ENCODE data around the gene IL2RA. TPM values are rescaled to one million over a fixed set of nuclear protein-coding genes. Genes with fewer than 3 reads are reported as not detected.
"Not testable (repeated sequence)": the region's sequence is repeated elsewhere in the genome, so short reads cannot be mapped to it uniquely, and the experiment has no call there.

Gene IL2RA
- total RNA-seq, 1 donor from 2014 or later = 1.1 TPM

DNA sequence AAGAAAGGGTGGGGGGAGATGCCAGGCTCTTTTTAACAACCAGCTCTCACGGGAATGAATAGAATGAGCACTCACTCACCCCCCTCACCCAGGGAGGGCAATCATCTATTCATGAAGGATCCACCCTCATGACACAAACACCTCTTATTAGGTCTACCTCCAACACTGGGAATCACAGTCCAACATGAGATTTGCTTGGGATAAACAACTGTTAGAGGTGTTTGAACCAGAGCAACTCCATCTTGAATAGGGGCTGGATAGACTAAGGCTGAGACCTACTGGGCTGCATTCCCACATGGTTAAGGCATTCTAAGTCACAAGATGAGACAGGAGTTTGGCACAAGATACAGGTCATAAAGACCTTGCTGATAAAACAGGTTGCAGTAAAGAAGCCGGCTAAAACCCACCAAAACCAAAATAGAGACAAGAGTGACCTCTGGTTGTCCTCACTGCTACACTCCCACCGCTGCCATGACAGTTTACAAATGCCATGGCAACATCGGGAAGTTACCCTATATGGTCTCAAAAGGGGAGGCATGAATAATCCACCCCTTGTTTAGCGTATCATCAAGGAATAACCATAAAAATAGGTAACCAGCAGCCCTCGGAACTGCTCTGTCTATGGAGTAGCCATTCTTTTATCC lies 56.9 kb downstream of the IL2RA start:
- DNase-seq (ENCODE audit: low spot score); ATAC-seq; intact Hi-C loops (cut with DNase I): not testable (repeated sequence)

DNA sequence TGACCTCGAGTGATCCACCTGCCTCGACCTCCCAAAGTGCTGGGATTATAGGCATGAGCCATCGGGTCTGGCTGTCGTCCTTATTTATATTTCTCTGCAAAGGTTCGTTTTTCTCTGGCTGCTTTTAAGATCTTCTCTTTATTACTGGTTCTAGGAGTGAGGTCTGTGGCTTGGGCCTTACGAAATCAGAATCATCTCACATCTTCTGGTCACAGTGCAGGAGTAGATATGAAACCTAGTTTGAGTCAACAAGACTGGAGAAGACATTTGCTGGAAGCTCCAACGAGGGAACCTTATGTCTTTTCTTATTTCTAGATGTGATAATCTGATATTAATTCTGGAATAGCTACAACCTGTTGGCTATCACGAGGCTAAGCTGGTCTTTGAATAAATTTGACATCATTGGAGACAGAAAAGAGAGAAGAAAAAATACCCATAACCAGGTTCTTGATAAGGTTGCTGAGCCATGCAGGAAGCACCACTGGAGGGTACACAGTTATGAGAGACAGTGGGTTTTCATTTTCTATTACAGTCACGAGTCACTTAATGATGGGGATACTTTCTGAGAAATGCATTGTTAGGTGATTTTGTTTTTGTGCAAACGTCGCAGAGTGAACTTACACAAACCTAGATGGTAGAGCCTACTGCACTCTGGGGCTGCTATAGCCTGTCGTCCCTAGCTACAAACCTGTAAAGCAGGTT lies 59.2 kb downstream of the IL2RA start:
- ATAC-seq = no peak
- DNase-seq (ENCODE audit: low spot score) = no peak
- intact Hi-C loops (cut with DNase I) = no loop called here

DNA sequence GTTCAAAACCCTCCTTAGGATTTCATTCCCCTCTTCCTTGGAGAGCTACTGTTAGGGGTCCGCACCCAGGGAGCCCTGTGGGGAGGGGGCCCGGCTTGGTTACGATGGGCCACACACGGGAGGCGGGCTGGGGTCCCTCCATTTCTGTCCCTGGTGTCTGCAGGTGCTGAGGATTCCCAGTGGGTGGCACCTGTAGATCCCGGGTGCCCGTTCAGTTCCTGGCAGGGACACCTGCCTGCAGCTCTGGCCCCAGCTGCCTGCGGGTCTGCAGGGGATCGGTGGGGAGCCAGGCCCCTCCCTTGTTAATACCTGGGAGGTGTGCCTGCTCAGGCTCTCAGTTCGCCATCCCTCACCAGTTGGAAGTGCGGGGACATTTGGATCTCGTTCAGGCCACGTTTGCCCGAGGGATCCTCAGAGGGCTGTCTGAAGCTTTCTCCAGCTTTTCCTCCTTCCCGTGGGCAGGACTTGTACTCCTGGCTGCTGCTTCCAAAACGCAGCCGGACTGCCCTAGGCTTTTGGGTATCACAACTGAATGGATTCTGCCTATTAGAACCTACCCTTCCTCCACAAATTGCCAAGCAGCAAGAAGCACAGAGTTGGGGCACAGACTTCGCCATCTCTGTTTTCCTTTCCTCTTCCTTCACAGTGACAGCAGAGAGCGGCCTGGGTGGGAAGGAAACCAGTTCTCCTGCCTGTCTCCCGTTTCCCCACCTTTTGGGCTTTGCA lies 62.6 kb downstream of the IL2RA start:
- ATAC-seq = no peak
- intact Hi-C loops (cut with DNase I) = no loop called here
- no peak for DNase-seq (ENCODE audit: low spot score)

DNA sequence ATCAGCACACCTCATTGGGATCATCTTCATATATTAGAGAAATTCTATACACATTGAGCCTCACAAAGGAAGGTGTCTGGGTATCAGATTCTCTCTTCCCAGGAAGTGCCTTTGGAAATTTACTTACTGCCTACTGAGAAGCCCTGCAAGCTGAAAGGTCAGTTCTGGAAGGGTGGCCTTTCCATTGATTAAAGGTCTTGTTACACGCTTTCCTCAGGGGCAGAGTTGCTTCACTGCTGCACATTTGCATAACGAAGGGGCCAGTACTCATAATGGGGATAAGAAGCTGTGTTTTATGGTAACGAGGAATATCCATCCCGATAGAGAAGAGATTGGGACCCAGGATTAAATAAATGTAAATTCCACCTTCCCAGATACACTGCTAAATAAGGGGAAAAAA lies 65.5 kb downstream of the IL2RA start:
- intact Hi-C loops (cut with DNase I) = no loop called here
- DNase-seq (ENCODE audit: low spot score) = no peak
- ATAC-seq = no peak

DNA sequence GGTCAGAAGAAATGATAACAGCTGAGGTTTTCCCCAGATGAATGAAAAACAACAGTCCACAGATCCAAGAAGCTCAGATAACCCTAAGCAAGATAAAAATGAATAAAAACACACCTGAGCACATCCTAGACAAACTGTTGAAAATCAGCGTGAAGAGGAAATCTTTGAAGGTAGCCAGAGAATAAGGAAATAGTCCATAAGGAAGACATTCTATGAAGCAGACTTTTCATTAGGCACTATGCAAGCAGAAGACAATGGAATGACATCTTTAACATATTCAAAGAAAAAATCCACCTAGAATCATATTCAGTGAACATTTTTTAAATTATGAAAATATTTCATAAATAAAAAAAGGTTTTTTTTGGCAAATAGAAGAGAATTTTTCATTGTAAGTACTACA lies 69.8 kb downstream of the IL2RA start:
- intact Hi-C loops (cut with DNase I) = no loop called here
- DNase-seq (ENCODE audit: low spot score) (no peak), ATAC-seq (no peak)

DNA sequence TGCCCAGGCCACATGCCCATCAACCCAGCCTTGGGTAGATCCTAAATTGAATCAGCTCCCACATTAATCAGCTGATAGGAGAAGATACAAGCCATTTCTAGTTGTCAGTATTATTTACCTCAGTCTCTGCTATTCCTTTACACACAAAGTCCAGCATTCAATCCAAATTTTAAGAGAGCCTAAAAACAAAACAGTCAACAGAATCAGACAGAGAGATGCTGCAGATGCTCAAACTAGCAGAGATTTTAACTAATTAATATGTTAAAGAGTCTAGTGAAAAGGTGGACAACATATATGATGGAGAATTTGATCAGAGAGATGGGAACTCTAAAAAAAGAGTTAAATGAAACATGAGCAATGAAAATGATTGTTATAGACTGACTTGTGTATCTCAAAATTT lies 70.5 kb downstream of the IL2RA start:
- DNase-seq (ENCODE audit: low spot score) (no peak), ATAC-seq (no peak)
- intact Hi-C loops (cut with DNase I) = no loop called here

DNA sequence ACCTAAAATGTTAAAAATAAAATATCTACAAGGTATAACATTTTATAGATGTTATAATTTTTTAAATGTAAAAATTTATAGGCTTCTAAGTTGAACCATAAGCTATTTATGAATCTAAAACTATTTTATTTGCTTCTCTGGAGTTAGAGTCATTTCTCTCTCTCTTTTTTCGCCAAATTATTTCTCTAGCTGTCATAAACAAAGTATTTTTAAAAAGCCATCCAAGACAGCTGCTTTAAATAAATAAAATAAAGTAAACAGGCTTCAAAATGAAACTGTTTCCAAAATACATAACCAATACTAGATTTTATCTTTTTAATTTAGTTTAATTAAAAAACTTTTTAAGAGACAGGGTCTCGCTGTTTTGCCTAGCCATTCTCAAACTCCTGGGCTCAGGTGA lies 72.4 kb downstream of the IL2RA start:
- DNase-seq (ENCODE audit: low spot score) = no peak
- no peak for ATAC-seq
- intact Hi-C loops (cut with DNase I) = no loop called here

DNA sequence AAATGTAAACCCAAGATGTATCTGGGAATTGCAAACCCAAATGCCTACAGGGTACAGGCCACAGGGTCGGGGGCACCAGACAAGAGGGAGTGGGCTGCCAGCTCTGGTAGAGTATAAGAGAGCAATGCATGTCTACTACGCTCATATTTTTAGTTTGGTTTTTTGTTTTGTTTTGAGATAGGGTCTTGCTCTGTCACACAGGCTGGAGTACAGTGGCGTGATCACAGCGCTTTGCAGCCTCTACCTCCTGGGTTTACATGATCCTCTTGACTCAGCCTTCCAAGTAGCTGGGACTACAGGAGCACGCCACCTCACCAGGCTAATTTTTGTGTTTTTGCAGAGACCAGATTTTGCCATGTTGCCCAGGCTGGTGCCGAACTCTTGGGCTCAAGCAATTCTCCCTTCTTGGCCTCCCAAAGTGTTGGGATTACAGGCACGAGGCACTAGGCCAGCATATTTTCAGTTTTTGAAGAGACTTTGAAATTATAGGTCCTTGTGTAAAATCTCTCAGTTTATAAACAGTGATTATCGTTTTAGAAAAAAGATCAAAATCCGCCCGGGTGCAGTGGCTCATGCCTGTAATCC lies 73.7 kb downstream of the IL2RA start:
- DNase-seq (ENCODE audit: low spot score) (no peak), ATAC-seq (no peak)
- intact Hi-C loops (cut with DNase I) = no loop called here

DNA sequence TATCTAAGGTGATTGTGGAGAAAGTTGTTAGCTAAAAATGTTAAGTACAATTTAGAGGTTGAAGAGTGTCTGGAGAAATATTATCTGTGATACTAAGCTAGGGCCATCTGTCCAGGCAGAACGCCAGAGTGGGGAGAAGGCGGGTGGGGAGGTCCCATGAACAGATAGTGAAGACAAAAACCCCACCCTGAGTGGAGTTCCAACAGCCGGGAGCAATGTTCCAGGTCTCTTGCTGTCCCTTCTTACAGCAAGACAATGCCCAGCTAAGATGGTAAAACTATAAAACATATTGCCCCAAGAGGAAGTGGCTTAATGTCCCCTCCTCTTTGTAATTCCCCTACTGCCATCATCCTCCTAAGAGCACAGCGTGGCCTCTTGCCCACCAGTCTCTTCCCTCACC lies 74.4 kb downstream of the IL2RA start:
- no peak for ATAC-seq
- intact Hi-C loops (cut with DNase I) = no loop called here
- no peak for DNase-seq (ENCODE audit: low spot score)

DNA sequence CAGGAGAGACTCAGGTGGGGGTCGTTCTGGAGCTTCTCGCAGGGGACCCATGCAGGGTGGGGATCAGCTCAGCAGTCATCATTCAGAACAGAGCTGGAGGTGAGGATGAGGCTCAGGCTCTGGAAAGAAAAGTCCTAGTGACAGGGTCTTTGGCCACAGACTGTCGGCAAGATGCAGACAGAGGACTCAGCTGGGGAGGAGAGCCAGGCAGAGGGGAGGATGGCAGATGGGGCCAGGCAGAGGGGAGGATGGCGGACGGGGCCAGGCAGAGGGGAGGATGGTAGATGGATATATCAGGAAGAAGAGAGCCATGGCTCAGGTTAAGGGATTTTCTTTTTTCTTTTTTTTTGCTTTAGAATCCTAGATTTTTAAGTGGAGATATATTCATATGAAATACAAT lies 77.1 kb downstream of the IL2RA start:
- intact Hi-C loops (cut with DNase I) = no loop called here
- no peak for DNase-seq (ENCODE audit: low spot score)
- no peak for ATAC-seq

DNA sequence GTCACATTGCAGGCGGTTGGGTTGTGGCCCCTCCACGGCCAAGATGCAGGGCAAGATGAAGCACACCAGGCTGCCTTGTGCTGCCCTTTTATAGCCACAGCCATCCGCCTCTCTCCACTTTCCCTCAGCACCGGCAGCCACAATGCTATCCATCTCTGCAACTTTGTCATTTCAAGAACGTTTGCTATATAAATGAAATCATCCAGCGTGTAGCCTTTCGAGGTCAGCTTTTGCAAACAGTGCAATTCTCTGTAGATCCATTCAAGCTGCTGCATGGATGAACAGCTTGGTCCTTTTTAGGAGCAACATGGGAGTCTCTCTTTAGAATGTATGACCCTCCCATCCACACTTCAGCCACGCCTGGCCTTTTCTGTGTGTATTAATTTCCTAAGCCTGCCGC lies 78.4 kb downstream of the IL2RA start:
- intact Hi-C loops (cut with DNase I) = no loop called here
- ATAC-seq (no peak), DNase-seq (ENCODE audit: low spot score) (no peak)

DNA sequence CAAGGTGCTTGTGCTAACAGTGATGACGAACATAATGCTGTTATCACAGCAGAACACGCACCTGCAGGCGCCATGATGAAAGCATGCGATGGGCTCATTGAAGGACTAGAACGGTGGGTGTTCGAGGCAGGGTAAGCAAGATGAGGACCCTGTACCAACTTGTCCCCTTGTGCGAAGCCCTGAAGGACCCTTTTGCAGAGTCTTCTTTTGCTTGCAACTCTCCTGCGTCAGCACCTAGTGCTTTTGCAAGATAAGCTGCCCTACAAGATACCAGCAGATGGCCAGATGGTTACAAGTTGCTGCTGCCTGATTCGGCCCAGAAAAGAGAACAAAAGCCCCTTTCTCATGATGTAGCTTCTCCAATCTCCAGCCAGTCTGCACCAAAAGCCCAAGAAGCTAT lies 80.6 kb downstream of the IL2RA start:
- ATAC-seq = no peak
- no peak for DNase-seq (ENCODE audit: low spot score)
- intact Hi-C loops (cut with DNase I) = no loop called here

DNA sequence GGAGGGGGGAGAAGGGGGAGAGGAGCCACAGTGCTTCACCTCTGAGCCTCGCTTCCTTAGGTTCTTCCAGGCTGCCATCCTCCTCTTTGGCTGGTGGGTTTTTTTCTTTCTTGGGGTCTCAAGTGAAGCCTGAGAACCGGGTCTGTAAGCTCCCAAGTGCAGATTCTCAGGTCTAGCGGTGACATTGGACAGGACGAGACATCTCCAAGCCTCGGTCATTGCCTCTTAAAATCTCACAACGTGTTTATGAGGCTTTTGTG lies 84.0 kb downstream of the IL2RA start:
- intact Hi-C loops (cut with DNase I) = no loop called here
- DNase-seq (ENCODE audit: low spot score) (no peak), ATAC-seq (no peak)

DNA sequence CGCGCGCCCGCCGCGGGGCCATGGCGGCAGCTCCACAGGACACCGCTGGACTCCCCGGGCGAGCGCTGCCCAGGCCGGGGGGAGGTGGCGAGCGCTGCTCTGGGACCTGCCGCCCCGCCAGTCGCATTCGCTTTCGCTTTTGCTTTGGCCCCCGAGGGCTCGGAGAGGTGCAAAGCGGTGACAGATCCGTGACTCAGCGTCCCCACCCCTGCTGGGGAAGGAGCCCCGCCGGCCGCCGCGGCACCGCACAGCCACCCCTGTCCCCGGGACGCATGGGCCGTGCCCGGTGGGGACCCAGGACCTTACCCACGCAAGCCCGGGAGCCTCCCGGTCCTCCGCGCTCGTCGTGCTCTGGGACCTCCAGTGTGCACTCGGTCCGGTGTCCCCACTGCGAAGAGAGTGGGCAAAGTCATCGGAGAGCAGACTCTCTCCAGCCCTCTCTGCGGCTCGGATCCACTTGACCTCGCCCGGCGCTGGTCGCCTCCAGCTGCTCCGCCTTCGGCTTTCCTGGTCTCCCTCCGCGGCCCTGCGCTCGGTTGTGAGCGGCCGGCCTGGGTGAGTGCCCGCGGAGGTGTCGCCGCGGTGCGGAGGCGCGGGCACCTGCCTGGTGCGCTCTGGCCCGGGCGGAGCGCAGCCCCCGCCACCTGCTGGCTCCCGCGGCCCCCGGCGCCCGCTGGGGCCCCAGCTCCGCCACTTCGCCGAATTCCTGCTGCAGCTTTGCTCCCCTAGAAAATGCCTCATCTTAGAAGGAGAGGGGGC lies 84.5 kb downstream of the IL2RA start, which contains the start of gene IL15RA:
Gene IL15RA (minus strand): TSS at position 73 of the 759 bp plus-strand sequence. CDS start 51 bp downstream, at position 22.
- DNase-seq (ENCODE audit: low spot score) (peak; percentile 78), ATAC-seq (peak; percentile 61)
- intact Hi-C loops (cut with DNase I) = no loop called here

DNA sequence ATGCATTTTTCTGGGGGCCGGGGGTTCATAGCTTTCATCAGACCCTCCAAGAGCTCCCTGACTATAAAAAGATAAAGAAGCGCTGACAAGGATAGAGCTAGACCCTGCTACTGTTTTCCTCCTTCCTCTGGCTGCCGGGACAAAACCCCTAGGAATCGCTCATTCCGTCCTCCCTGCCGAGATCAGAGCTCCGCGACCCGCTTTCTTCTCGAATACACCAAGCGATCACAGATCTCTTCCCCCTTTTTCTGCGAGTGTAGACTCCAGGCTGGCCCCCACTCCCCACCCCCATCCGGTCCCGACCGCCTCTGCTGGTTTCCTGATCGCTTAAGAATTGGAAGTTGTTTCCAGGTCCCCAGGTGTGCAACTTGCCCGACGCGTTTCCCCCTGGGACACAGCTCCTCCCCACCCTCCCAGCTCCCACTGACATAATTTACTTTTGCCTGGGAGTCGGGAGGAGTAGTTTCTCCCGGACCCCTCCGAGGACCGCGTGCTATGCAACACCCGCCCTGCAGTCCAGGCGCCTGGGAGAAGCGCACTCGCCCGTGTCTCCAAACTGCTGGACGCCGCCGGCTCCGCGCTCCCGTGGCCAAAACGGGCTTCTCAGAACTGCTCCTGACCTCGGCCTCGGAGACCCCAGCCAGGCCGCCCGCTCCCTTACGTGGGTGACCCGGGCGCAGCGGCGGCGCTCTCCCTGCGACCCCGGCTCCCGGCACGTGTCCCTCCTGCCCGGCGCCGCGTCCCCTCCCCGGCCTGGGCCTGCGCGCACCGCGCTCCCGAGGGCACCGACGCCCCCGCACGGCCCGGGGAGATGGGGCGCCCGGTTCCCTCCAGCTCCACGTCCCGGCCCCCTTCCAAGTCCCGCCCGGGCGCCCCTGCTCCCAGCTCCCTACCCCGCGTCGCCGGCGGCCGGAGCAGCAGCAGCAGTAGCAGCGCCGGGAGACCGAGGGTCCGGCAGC lies 85.4 kb downstream of the IL2RA start:
- intact Hi-C loops (cut with DNase I) = no loop called here
- no peak for DNase-seq (ENCODE audit: low spot score)
- ATAC-seq = peak; percentile 66

DNA sequence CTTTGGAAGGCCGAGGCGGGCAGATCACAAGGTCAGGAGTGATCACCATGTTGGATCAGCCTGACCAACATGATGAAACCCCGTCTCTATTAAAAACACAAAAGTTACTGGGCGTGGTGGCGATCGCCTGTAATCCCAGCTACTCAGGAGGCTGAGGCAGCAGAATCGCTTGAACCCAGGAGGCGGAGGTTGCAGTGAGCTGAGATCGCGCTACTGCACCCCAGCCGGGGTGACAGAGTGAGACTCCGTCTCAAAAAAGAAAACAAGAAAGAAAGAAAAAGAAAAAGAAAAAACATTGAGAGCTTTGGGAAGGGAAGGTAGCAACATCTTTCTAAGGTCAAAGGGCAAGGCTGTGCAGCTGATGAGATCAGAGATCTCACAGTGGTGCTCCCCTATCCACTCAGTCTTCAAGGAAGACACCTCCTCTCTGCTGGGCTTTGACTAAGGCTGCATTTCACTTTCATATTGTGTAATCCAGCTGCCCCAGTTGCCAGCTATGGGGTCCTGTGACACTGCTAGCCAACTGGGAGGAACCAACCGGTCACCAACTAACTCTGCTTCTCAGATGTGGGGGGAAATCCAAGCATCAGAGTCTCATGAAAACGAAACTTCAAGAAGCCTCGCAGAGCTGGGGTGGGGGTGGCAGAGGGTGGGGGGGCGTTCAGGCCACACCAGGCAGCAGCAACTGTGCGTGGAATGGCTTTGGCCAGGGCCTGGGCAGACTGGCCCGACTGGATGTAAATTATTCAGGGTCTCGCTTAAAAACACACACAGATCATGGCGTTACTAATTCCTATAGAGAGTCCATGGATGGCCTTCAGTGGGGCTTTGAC lies 86.3 kb downstream of the IL2RA start:
- intact Hi-C loops (cut with DNase I) = no loop called here
- DNase-seq (ENCODE audit: low spot score) = no peak
- peak; percentile 82 for ATAC-seq

DNA sequence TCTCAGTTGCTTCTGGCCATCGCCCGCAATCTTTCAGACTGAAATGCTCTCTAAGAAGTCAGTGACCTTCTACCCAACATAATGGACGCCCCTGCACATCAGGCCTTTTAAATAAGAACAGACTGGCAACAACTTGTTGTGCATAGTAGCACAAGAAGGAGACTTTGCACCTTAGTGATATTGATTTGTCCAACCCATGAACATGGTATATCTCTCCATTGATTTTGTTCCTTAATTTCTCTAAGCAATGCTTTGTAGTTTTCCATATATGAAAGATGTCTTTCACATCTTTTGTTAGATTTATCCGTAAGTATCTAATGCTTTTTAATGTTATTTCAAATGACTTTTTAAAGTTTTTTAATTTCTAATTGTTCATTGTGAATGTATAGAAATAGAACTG lies 89.1 kb downstream of the IL2RA start:
- ATAC-seq (no peak), DNase-seq (ENCODE audit: low spot score) (no peak)
- intact Hi-C loops (cut with DNase I) = no loop called here

DNA sequence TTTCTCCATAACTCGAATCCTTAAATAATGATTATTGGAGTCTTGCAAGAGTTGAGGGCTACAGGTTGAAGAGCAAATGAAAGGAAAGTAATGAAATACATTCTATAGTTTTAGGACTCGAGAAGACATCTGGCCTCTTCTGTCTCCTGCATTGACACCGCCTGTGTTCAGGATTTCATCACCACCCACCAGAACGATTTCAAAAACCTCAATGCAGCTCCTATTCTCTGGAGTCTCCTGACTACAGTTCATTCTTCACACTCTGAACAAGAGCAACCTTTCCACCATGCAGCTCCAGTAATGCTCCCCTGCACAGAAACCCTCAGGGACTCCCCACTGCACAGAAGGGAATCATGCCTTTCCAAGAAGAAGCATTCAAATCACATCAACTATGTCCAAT lies 90.3 kb downstream of the IL2RA start:
- ATAC-seq (no peak), DNase-seq (ENCODE audit: low spot score) (no peak)
- intact Hi-C loops (cut with DNase I) = no loop called here

Data from sciatic nerve (tissue), 2 donors.